NB4 (cell line): ENCODE results near the gene SHOX.

Source experiments
- CTCF ChIP-seq: IDR thresholded peaks from one replicate; pipeline ENCODE4 v1.5.1; 2012; ENCODE audit warnings: low read depth, low read length
- TF ChIP-seq, protein P1 (sequence below): IDR thresholded peaks from 2 replicates; pipeline ENCODE4 v1.6.1; 2011; ENCODE audit warnings: low read depth, low read length

DNA sequence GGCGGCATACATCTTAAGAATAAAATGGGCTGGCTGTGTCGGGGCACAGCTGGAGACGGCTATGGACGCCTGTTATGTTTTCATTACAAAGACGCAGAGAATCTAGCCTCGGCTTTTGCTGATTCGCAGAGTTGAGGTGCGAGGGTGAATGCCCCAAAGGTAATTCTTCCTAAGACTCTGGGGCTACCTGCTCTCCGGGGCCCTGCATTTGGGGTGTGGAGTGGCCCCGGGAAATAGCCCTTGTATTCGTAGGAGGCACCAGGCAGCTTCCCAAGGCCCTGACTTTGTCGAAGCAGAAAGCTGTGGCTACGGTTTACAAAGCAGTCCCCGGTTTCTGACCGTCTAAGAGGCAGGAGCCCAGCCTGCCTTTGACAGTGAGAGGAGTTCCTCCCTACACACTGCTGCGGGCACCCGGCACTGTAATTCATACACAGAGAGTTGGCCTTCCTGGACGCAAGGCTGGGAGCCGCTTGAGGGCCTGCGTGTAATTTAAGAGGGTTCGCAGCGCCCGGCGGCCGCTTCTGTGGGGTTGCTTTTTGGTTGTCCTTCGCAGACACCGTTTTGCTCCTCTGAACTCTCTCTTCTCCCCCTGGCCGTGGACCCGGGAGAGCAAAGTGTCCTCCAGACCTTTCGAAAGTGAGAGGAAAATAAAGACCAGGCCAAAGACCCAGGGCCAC lies 1.9 kb downstream of the SHOX start:
- TF ChIP-seq, protein P1, sequence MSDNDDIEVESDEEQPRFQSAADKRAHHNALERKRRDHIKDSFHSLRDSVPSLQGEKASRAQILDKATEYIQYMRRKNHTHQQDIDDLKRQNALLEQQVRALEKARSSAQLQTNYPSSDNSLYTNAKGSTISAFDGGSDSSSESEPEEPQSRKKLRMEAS: no peak
- TF ChIP-seq CTCF: no peak
